DMS53 (cell line): ENCODE measurements around the gene ERICH6.

ENCODE experiments used
- DNase-seq: peaks from one replicate; lab custom pipeline; 2025; lab: John Stamatoyannopoulos, UW

ERICH6 gene

DNA sequence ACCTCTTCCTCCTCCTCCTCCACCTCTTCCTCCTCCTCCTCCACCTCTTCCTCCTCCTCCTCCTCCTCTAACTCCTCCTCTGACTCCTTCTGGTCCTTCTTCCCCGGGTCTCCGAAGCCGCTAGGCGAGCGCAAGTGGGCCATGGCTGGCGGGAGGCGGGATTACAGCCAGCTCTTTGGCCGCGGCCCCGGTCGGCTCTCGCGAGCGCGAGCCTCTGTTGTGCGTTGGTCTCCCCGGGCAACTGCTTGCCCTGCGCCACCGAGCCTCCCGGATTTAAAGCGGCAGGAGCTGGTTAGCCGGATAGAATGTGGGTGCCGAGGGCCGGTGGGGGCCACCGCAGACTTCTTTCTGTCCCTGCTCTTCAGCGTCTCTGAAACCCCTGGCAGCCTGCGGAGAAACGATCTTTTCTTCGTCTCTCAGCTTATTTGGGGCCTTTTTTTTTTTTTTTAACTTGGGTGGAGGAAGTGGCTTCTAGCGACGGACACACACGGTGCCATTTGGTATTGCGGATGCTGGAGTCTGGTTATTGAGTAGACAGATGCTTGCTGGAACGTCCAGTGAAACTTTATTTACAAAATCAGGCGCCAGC is at the start of gene ERICH6:
Gene ERICH6, minus strand, starts transcription at position 165 of the 589 bp plus-strand sequence. Its CDS starts 22 bp downstream, at position 143.
- DNase-seq, result peak; percentile 95

GRCh38 chr3:150751781-150752263 is 48.1 kb upstream of the ERICH6 start:
- DNase-seq, result peak; percentile 80

GRCh38 chr3:150749255-150749654 is 45.5 kb upstream of the ERICH6 start:
- no peak for DNase-seq

- DNase-seq, result no peak
These were observed 44.9 kb upstream of the ERICH6 start for GRCh38 chr3:150748684-150749047.

GRCh38 chr3:150747886-150748683 is 44.4 kb upstream of the ERICH6 start:
- DNase-seq, result peak; percentile 65

- DNase-seq, result no peak
These were observed 43.3 kb upstream of the ERICH6 start for GRCh38 chr3:150746791-150747590.

DNA sequence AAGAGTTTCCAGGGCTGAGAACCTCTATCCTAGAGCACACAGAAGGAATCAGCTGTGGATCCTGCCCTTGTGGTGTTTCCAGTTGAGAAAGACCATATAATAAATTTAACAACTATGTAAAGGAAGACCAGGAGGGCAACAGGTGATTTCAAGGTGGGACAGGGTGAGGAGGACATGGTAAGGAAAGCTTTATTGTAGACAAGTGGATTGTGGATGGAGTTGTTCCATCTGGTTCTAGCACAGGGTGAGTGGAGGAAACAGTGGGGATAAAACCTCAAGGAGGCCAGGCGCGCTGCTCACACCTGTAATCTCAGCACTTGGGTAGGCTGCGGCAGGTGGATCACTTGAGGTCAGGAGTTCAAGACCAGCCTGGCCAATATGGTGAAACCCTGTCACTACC is 42.1 kb upstream of the ERICH6 start:
- no peak for DNase-seq

DNA sequence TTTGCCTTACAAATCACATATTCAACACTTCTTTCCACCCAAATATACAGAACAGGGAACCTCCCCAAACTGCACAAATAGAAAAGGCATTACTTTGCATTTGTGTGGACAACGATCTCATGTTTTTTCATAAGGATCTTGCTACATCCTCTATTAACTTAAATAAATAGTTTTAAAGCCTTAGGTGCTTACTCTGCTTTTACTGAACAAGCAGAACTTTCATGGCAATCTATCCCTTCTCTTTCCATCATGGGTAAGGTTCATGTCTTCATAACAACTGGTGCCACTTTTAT is 41.1 kb upstream of the ERICH6 start:
- no peak for DNase-seq

GRCh38 chr3:150744041-150744918 is 40.6 kb upstream of the ERICH6 start:
- no peak for DNase-seq

GRCh38 chr3:150743508-150743907 is 39.8 kb upstream of the ERICH6 start:
- no peak for DNase-seq

- no peak for DNase-seq
These were observed 39.0 kb upstream of the ERICH6 start for GRCh38 chr3:150742679-150743078.

GRCh38 chr3:150742141-150742523 is 38.4 kb upstream of the ERICH6 start:
- no peak for DNase-seq

GRCh38 chr3:150741497-150742140 is 37.9 kb upstream of the ERICH6 start:
- no peak for DNase-seq

DNA sequence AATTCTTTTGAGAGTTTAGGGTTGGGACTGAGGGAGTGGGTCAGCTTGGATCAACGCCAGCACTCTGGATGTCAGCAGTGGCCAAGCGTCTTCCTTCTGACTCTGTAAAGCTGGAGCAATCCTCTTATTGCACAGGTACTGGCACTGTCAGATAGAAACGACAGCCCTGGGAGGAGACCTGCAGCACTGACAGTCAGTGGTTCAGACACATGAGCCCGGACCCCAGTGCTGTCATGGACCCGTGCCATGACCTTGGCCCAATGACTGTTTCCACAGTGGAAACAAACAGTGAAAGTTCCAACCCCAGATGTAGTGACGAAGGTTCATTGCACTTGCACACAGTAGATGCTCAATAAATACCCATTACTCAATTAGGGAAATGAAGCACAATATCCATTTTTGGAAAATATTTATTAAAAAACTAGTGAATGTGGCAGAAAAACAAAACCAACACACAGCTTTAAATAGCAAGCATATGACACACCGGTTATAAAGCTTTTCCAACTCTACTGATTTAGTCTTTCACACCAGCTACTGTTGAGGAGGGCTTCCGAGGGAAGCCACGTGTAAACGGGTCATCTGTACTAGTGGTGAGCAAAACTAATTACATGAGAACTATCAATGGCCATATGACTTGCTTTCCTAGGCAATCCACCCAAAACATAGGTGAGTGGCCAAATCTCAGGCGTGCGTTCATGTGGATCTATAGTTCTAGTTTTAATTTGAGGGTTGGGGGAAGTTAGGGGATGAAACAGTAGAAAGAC is 37.2 kb upstream of the ERICH6 start:
- no peak for DNase-seq

GRCh38 chr3:150739877-150740645 is 36.3 kb upstream of the ERICH6 start:
- no peak for DNase-seq

DNA sequence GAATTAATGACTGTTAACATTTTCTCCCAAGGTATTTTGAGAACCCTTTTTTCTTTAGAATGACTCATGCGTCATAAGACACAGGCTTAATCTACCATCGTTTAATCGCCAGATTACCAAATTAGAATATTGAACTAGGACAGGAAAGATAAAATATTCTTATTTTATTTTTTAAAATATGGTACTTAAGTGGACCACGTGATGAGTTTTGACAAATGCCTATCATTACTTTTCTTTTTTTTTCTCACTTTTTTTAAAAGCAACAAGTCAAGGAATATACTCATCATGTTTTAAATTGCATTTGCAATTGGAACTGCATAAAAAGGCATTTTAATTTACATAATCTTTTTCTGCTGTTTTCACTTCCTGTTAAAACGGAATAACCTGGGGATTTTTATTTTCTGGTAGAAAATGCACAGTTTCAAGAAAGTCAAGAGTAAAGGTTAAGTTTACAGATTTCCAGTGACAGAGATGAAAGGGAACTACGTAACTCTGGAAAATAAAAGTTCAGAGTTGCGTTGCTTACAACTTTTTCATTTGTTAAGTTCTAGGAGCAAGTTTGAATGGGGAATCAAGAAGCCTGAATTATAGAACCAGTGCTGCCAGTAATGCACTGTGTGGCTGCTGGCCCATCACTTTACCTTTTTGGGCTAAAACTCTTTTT is 35.6 kb upstream of the ERICH6 start:
- DNase-seq, result no peak

GRCh38 chr3:150738688-150739087 is 35.0 kb upstream of the ERICH6 start:
- no peak for DNase-seq

- DNase-seq, result peak; percentile 29
These were observed 34.4 kb upstream of the ERICH6 start for GRCh38 chr3:150737874-150738679.
